HepG2 (cell line): ENCODE measurements around the gene PLPP3. TPM values are rescaled to one million over a fixed set of nuclear protein-coding genes. Genes with fewer than 3 reads are reported as not detected.

Experiments
- RCOR2 ChIP-seq: IDR thresholded peaks from 2 replicates; pipeline ENCODE4 v1.6.1; 2016; ENCODE audit warnings: missing biosample characterization, missing genetic modification reagents
- polyA plus RNA-seq, 8 experiments: library from polyadenylated mRNA; depleted of rRNA in 3 of 8; stranded (reverse) in 7 of 8; unstranded in 1 of 8; fragments of >200 nt; fragmentation: Illumina TruSeq in 4 of 8; extraction: Trizol in 4 of 8; gene quantifications; 2 replicates each; pipeline versions ENCODE4 v1.2.1 to v1.2.3, GENCODE V29; 2011 to 2016; ENCODE audit warnings: low read depth in 4 of 8, missing spikeins in 1 of 8, mixed read lengths in 1 of 8; ENCODE audit not compliant: insufficient read depth in 1 of 8
- total RNA-seq, 5 experiments: library from RNA; depleted of rRNA; stranded (reverse); fragments of >200 nt; fragmentation: Illumina TruSeq; extraction: Trizol; gene quantifications; 2 replicates each; pipeline ENCODE4 v1.2.3, GENCODE V29; 2016; ENCODE audit warnings: low read depth in 1 of 5
- TF ChIP-seq, protein P1 (sequence below): sonication (generic); formaldehyde crosslinking; IDR thresholded peaks from 2 replicates; pipeline ENCODE4 v1.4.0; 2020; ENCODE audit warnings: mild to moderate bottlenecking, missing genetic modification reagents
- TF ChIP-seq, protein P2 (sequence below): sonication (generic); formaldehyde crosslinking; IDR thresholded peaks from 2 replicates; pipeline ENCODE4 v1.4.0; 2020; ENCODE audit warnings: missing genetic modification reagents, mild to moderate bottlenecking, borderline replicate concordance
- TF ChIP-seq, protein P3 (sequence below): sonication (generic); formaldehyde crosslinking; IDR thresholded peaks from 2 replicates; pipeline ENCODE4 v1.5.1; 2020; ENCODE audit warnings: missing genetic modification reagents, mild to moderate bottlenecking, borderline replicate concordance
- TF ChIP-seq, protein P4 (sequence below): sonication (generic); formaldehyde crosslinking; IDR thresholded peaks from 2 replicates; pipeline ENCODE4 v1.9.0; 2021; ENCODE audit warnings: missing genetic modification reagents, borderline replicate concordance
- TF ChIP-seq, protein P5 (sequence below): sonication (generic); formaldehyde crosslinking; IDR thresholded peaks from 2 replicates; pipeline ENCODE4 v1.8.1; 2023; ENCODE audit warnings: mild to moderate bottlenecking, missing genetic modification reagents
- TF ChIP-seq, protein P6 (sequence below): sonication (generic); formaldehyde crosslinking; IDR thresholded peaks from 2 replicates; pipeline ENCODE4 v1.8.1; 2023; ENCODE audit warnings: mild to moderate bottlenecking, missing genetic modification reagents, borderline replicate concordance

PLPP3 gene
- total and polyA plus RNA-seq, 2 of the 13 experiments (the other 11 are each of a cell fraction or from before 2014, with no cell fraction given) = 49.7 to 65.8 TPM

DNA sequence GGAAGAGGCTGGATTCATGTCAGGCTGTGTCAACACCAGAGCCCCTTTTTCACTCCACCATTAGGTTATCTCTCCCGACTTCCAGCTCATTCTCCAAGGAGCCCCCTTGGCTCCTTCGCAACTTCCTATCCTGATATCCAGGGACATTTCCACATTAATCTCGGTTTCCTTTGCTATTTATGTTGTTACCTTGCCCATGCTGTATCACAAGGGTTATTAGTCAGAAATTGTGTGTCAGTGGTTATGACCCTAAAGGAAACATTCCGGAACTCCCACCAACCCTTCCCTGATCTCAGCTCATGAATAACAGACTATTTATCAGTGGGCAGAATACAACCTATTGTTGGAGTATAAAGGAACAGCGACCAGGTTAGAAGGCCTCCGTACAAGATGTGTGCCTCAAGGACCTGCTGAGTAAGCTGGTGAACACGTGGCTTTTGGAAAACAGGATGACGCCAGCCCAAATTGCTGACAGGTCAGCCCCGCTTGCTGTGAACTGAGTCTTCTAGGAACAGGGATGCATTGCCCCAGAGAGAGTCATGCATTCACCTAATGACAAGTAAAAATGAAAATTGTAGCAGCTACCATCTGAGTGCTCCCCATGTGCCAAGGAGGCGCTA lies 121.5 kb downstream of the PLPP3 start (continued):
- TF ChIP-seq, protein P1, sequence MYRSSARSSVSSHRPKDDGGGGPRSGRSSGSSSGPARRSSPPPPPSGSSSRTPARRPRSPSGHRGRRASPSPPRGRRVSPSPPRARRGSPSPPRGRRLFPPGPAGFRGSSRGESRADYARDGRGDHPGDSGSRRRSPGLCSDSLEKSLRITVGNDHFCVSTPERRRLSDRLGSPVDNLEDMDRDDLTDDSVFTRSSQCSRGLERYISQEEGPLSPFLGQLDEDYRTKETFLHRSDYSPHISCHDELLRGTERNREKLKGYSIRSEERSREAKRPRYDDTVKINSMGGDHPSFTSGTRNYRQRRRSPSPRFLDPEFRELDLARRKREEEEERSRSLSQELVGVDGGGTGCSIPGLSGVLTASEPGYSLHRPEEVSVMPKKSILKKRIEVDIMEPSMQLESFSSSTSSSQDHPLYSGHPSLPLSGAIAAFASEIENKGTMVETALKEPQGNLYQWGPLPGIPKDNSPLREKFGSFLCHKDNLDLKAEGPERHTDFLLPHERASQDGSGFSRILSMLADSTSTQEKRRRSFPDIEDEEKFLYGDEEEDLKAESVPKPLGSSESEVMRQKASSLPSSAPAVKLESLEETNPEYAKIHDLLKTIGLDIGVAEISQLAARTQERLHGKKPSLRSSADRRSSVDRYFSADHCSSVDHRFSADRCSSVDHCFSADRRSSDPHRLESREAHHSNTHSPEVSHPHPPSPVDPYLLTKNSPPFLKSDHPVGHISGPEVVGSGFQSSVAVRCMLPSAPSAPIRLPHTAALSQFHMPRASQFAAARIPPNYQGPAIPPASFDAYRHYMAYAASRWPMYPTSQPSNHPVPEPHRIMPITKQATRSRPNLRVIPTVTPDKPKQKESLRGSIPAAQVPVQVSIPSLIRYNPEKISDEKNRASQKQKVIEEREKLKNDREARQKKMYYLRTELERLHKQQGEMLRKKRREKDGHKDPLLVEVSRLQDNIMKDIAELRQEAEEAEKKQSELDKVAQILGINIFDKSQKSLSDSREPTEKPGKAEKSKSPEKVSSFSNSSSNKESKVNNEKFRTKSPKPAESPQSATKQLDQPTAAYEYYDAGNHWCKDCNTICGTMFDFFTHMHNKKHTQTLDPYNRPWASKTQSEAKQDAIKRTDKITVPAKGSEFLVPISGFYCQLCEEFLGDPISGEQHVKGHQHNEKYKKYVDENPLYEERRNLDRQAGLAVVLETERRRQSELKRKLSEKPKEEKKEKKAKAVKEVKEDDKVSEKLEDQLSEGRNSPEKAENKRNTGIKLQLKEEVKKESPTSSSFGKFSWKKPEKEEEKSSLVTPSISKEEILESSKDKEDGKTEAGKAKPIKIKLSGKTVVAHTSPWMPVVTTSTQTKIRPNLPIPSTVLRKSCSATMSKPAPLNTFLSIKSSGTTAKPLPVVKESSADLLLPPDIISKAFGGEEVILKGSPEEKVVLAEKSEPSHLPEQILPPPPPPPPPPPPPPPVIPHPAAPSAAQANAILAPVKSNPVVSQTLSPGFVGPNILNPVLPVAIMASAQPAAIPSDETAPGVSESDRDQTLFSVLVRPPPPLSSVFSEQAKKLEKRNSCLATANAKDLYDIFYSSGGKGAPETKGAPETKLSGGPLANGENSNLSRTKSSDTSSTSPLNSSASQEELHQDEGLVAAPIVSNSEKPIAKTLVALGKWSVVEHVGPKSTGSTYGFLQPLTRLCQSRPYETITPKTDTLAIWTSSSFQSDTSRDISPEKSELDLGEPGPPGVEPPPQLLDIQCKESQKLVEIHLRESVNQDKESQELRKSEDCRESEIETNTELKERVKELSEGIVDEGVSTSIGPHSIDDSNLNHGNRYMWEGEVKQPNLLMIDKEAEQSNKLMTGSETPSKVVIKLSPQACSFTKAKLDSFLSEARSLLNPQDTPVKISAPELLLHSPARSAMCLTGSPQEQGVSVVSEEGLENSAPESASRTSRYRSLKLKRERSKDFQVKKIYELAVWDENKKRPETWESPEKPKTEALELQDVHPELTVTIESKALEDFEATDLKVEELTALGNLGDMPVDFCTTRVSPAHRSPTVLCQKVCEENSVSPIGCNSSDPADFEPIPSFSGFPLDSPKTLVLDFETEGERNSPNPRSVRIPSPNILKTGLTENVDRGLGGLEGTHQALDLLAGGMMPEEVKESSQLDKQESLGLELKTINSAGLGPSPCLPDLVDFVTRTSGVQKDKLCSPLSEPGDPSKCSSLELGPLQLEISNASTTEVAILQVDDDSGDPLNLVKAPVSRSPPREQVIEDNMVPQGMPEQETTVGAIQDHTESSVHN (CRISPR knock-in tag) = no peak
- TF ChIP-seq, protein P2, sequence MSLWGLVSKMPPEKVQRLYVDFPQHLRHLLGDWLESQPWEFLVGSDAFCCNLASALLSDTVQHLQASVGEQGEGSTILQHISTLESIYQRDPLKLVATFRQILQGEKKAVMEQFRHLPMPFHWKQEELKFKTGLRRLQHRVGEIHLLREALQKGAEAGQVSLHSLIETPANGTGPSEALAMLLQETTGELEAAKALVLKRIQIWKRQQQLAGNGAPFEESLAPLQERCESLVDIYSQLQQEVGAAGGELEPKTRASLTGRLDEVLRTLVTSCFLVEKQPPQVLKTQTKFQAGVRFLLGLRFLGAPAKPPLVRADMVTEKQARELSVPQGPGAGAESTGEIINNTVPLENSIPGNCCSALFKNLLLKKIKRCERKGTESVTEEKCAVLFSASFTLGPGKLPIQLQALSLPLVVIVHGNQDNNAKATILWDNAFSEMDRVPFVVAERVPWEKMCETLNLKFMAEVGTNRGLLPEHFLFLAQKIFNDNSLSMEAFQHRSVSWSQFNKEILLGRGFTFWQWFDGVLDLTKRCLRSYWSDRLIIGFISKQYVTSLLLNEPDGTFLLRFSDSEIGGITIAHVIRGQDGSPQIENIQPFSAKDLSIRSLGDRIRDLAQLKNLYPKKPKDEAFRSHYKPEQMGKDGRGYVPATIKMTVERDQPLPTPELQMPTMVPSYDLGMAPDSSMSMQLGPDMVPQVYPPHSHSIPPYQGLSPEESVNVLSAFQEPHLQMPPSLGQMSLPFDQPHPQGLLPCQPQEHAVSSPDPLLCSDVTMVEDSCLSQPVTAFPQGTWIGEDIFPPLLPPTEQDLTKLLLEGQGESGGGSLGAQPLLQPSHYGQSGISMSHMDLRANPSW (CRISPR knock-in tag) = no peak
- TF ChIP-seq, protein P3, sequence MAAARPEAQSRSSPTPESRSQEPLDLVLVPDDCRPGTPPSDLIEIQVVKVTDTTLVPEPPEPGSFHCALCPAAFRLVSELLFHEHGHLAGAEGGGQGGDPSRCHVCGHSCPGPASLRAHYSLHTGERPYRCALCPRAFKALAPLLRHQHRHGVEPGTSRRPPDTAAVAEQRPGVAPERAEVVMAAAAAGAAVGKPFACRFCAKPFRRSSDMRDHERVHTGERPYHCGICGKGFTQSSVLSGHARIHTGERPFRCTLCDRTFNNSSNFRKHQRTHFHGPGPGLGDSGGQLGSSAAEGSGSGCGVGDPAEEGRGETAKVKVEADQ (CRISPR knock-in tag) = no peak
- TF ChIP-seq, protein P4, sequence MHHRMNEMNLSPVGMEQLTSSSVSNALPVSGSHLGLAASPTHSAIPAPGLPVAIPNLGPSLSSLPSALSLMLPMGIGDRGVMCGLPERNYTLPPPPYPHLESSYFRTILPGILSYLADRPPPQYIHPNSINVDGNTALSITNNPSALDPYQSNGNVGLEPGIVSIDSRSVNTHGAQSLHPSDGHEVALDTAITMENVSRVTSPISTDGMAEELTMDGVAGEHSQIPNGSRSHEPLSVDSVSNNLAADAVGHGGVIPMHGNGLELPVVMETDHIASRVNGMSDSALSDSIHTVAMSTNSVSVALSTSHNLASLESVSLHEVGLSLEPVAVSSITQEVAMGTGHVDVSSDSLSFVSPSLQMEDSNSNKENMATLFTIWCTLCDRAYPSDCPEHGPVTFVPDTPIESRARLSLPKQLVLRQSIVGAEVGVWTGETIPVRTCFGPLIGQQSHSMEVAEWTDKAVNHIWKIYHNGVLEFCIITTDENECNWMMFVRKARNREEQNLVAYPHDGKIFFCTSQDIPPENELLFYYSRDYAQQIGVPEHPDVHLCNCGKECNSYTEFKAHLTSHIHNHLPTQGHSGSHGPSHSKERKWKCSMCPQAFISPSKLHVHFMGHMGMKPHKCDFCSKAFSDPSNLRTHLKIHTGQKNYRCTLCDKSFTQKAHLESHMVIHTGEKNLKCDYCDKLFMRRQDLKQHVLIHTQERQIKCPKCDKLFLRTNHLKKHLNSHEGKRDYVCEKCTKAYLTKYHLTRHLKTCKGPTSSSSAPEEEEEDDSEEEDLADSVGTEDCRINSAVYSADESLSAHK (CRISPR knock-in tag) = no peak
- TF ChIP-seq RCOR2 (CRISPR knock-in tag) = no peak
- TF ChIP-seq, protein P5, sequence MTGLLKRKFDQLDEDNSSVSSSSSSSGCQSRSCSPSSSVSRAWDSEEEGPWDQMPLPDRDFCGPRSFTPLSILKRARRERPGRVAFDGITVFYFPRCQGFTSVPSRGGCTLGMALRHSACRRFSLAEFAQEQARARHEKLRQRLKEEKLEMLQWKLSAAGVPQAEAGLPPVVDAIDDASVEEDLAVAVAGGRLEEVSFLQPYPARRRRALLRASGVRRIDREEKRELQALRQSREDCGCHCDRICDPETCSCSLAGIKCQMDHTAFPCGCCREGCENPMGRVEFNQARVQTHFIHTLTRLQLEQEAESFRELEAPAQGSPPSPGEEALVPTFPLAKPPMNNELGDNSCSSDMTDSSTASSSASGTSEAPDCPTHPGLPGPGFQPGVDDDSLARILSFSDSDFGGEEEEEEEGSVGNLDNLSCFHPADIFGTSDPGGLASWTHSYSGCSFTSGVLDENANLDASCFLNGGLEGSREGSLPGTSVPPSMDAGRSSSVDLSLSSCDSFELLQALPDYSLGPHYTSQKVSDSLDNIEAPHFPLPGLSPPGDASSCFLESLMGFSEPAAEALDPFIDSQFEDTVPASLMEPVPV (CRISPR knock-in tag) = no peak
- TF ChIP-seq, protein P6, sequence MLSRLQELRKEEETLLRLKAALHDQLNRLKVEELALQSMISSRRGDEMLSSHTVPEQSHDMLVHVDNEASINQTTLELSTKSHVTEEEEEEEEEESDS = no peak
